Transverse colon (tissue), 4 donors: ENCODE results near the gene UBAC2. TPM values are rescaled to one million over a fixed set of nuclear protein-coding genes. Genes with fewer than 3 reads are reported as not detected.
"Not testable (repeated sequence)": the region's sequence is repeated elsewhere in the genome, so short reads cannot be mapped to it uniquely, and the experiment has no call there.

ENCODE experiments used
- DNase-seq: peaks from one replicate; pipeline ENCODE4 v3.0.0-alpha.2; 2019
- H3K27ac ChIP-seq, 4 donors: fragments of 200-600 bp; sonication (generic); 2 replicates each; pipeline ENCODE4 v1.5.1; 2016 to 2018; ENCODE audit warnings: inconsistent platforms in 4 of 4
- H3K27me3 ChIP-seq: fragments of 200-600 bp; sonication (generic); 2 replicates; pipeline ENCODE4 v1.5.1; 2017; ENCODE audit warnings: inconsistent platforms
- H3K36me3 ChIP-seq, 4 donors: fragments of 200-600 bp; sonication (generic); 2 replicates each; pipeline ENCODE4 v1.5.1; 2017 to 2019; ENCODE audit warnings: inconsistent platforms in 4 of 4
- H3K4me1 ChIP-seq, 4 donors: fragments of 200-600 bp; sonication (generic); 2 replicates each; pipeline ENCODE4 v1.5.1; 2017 to 2020; ENCODE audit warnings: inconsistent platforms in 4 of 4
- H3K4me3 ChIP-seq, 4 donors: fragments of 200-600 bp; sonication (generic); 1 replicate in 1 of 4; 2 replicates in 3 of 4; pipeline versions ENCODE4 v1.5.1 to v1.6.1; 2017 to 2019; ENCODE audit warnings: inconsistent platforms in 4 of 4
- H3K9me3 ChIP-seq, 2 donors: fragments of 200-600 bp; sonication (generic); 2 replicates each; pipeline ENCODE4 v1.5.1; 2017 to 2019; ENCODE audit warnings: inconsistent platforms in 2 of 2
- EP300 ChIP-seq: sonication (generic); formaldehyde crosslinking; IDR thresholded peaks from one replicate; pipeline ENCODE4 v1.6.1; 2017; ENCODE audit warnings: antibody characterized with exemption, low read depth
- POLR2A ChIP-seq: fragments of 450-650 bp; IDR thresholded peaks from one replicate; pipeline ENCODE4 v1.6.1; 2016; ENCODE audit warnings: antibody characterized with exemption, mild to moderate bottlenecking, moderate library complexity
- POLR2AphosphoS5 ChIP-seq, 3 donors: sonication (generic); formaldehyde crosslinking; IDR thresholded peaks; one replicate each; pipeline ENCODE4 v1.6.1; 2016; ENCODE audit warnings: antibody characterized with exemption in 3 of 3
- WGBS, 2 donors: methylation state at CpG; one replicate each; pipeline ENCODE4 v1.1.5; 2018; ENCODE audit warnings: low coverage in 1 of 2; 5-methylcytosine and 5-hydroxymethylcytosine counted together
- in situ Hi-C, 4 donors: fragments of 200-750 bp; cut with MboI; loops; one replicate each; pipeline versions ENCODE4 v1.15.0 to v1.15.1; 2017; ENCODE audit warnings: low sequenced_read_pairs in 3 of 4, low pct_ligation_motif_present in 1 of 4, low pct_unique_long_range_greater_than_20kb in 1 of 4
- intact Hi-C: fragments of 100-400 bp; cut with DNase I; formaldehyde crosslinking; loops from one replicate; pipeline ENCODE4 v1.15.1; 2023; ENCODE audit warnings: low total_unique reads
- total RNA-seq, 4 donors: library from RNA; depleted of rRNA; stranded (reverse); fragments of >200 nt; gene quantifications; one replicate each; pipeline ENCODE4 v1.1.0, GENCODE V29; 2016
- TF ChIP-seq, protein P1 (sequence below), 5 experiments: fragments of 200-600 bp in 3 of 5; fragments of 450-650 bp in 2 of 5; sonication (generic) in 3 of 5; IDR thresholded peaks; 1 replicate in 2 of 5; 2 replicates in 3 of 5; pipeline ENCODE4 v1.5.1; 2016 to 2017; ENCODE audit warnings: antibody characterized with exemption in 5 of 5, inconsistent platforms in 3 of 5, mild to moderate bottlenecking in 2 of 5, moderate library complexity in 1 of 5

UBAC2 gene
- total RNA-seq, 4 donors from 2014 or later = 34.4 to 77.3 (median 66.5) TPM

DNA sequence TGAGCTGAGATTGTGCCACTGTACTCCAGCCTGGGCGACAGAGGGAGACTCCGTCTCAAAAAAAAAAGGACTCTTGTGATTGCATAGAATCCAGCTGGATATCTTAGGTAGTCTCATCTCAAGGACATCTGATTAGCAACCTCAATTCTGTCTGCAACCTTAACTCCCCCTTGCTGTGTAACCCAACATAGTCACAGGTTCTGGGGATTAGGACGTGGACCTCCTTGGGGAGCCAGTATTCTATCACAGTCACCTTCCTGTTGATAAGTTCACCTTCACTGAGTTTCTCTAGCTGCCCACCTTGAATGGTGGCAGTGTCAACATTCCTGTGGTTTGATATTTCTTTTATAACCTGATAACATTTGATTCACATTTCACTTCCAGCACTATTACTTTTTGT is 30.3 kb downstream of the UBAC2 start:
- 83 to 92% methylated on average over 2 to 3 of the region's 3 CpGs for WGBS, 2 donors
- H3K4me3 ChIP-seq = no peak overlapping the region
- TF ChIP-seq EP300 (no peak), POLR2A (no peak), POLR2AphosphoS5 (IDR thresholded peaks at IDR 0.05) (no peak)
- TF ChIP-seq, protein P1, sequence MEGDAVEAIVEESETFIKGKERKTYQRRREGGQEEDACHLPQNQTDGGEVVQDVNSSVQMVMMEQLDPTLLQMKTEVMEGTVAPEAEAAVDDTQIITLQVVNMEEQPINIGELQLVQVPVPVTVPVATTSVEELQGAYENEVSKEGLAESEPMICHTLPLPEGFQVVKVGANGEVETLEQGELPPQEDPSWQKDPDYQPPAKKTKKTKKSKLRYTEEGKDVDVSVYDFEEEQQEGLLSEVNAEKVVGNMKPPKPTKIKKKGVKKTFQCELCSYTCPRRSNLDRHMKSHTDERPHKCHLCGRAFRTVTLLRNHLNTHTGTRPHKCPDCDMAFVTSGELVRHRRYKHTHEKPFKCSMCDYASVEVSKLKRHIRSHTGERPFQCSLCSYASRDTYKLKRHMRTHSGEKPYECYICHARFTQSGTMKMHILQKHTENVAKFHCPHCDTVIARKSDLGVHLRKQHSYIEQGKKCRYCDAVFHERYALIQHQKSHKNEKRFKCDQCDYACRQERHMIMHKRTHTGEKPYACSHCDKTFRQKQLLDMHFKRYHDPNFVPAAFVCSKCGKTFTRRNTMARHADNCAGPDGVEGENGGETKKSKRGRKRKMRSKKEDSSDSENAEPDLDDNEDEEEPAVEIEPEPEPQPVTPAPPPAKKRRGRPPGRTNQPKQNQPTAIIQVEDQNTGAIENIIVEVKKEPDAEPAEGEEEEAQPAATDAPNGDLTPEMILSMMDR (IDR thresholded peaks at IDR 0.05) = no peak
- peaks cover 4 to 39% (median 10%) of the 10 kb centered on the region in 4 donors for H3K4me1 ChIP-seq
- H3K36me3 ChIP-seq = no peaks in the 10 kb centered on the region
- in situ Hi-C loops = no loop called here
- intact Hi-C loops = no loop called here
- H3K9me3 ChIP-seq = no peaks in the 10 kb centered on the region
- no peak overlapping the region for H3K27ac ChIP-seq
- H3K27me3 ChIP-seq = no peaks in the 10 kb centered on the region
- DNase-seq = no peak

DNA sequence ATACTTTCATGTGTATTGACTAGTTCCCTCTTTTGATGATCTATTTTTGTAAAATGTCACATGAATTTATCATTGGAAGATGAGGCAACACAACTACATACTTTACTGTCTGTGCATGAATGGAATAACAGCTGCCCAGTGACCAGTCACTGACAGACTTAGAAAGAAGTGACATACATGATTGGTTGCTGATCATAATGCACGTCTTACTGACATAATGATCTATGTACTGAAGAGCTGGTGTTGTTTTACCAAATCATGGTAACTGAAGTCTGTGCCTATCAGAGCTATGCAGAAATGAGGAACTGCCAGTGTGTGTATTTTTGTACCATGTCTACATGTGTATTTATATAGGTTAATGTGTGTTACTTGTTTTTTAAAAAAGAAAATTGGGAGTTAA is 31.1 kb downstream of the UBAC2 start:
- Histone ChIP-seq H3K9me3 (no peaks in the 10 kb centered on the region), H3K4me3 (no peak overlapping the region), H3K27me3 (no peaks in the 10 kb centered on the region), H3K27ac (no peak overlapping the region), H3K36me3 (no peaks in the 10 kb centered on the region), H3K4me1 (peaks cover 4 to 32% (median 10%) of the 10 kb centered on the region in 4 donors)
- 38 to 75% methylated on average over 1 of the region's 1 CpG for WGBS, 2 donors
- in situ Hi-C loops = no loop called here
- TF ChIP-seq EP300 (no peak), POLR2AphosphoS5 (IDR thresholded peaks at IDR 0.05) (no peak), POLR2A (no peak)
- TF ChIP-seq, protein P1 (IDR thresholded peaks at IDR 0.05) = no peak
- intact Hi-C loops = no loop called here
- no peak for DNase-seq

DNA sequence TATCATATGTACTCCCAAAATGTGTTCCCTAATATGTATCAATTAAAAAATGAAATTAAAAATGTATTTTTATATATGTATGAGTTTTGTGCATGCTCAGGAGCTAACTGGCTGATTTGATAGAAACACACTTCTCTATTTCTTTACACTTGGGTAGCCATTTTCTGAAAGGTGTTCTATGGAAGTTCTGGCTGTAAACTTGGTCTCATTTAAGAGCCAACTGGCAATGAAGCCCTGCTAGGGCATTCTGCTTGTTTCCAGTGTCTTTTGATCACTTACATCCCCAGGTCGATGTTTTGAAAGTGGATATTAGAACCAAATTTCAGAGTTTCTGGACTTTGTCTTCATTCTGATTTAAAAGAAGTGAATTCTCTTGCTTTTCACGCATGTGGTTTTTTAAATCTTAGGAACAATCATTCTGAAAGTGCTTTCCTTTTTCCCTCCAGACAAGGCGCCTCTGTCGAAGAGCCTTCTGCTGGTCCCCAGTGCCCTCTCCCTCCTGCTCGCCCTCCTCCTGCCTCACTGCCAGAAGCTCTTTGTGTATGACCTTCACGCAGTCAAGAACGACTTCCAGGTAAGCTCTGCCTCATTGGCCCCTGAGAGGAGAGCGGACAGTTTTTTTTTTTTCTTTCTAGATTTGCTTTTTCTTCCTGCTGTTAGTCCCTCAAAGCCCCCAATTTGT is 37.5 kb downstream of the UBAC2 start:
- WGBS, 2 donors = 67 to 85% methylated on average over 4 to 8 of the region's 8 CpGs
- in situ Hi-C loops = no loop called here
- Histone ChIP-seq H3K4me3 (peak overlapping the region in 1 of 4 donors; percentile 11), H3K9me3 (no peaks in the 10 kb centered on the region), H3K36me3 (peaks cover 0 to 18% (median 6%) of the 10 kb centered on the region in 4 donors), H3K27ac (peak overlapping the region in 2 of 4 donors; percentile 5 to 50), H3K27me3 (no peaks in the 10 kb centered on the region), H3K4me1 (peaks cover 0 to 4% (median 0%) of the 10 kb centered on the region in 4 donors)
- TF ChIP-seq POLR2A (no peak), POLR2AphosphoS5 (IDR thresholded peaks at IDR 0.05) (no peak), EP300 (no peak)
- TF ChIP-seq, protein P1 (IDR thresholded peaks at IDR 0.05) = no peak
- no peak for DNase-seq
- intact Hi-C loops = no loop called here

DNA sequence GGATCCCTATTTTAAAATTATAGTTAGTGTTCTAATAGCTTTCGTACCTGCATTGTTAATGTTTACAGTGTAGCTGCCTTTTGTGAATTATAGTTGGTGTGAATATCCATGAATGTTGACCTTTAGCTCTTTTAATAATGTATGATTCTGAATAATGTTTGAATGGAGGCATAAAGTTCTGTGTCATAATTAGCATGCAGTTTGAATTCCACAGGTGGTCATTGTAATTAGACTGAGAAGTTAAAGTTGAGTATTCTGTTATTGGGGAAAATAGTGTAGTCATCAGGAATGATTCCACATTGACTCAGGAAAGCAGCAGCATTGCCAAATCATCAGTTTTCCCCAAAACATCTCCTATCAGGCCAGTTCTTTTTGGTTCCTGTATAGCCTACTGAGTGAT is 45.4 kb downstream of the UBAC2 start:
- Histone ChIP-seq H3K9me3 (no peaks in the 10 kb centered on the region), H3K4me1 (no peaks in the 10 kb centered on the region), H3K27ac (no peak overlapping the region), H3K27me3 (no peaks in the 10 kb centered on the region), H3K36me3 (peaks cover 0 to 16% (median 2%) of the 10 kb centered on the region in 4 donors), H3K4me3 (no peak overlapping the region)
- 78 to 97% methylated on average over 1 of the region's 1 CpG for WGBS, 2 donors
- intact Hi-C loops (no loop called here), in situ Hi-C loops (no loop called here)
- TF ChIP-seq, protein P1 (IDR thresholded peaks at IDR 0.05) = no peak
- TF ChIP-seq EP300 (no peak), POLR2AphosphoS5 (IDR thresholded peaks at IDR 0.05) (no peak), POLR2A (no peak)
- no peak for DNase-seq

DNA sequence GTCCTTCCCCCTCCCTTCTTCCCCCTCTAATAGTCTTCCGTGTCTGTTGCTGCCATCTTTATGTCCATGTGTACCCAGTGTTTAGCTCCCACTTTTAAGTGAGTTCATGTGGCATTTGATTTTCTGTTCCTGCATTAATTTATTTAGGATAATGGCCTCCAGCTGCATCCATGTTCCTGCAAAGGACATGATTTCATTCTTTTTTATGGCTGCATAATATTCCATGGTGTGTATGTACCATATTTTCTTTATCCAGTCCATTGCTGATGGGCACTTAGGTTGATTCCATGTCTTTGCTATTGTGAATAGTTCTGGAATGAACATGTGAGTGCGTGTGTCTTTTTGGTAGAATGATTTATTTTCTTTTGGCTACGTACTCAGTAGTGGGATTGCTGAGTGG is 48.5 kb downstream of the UBAC2 start:
- H3K27ac ChIP-seq, H3K4me1 ChIP-seq, in situ Hi-C loops, H3K27me3 ChIP-seq, DNase-seq, intact Hi-C loops, H3K4me3 ChIP-seq, H3K9me3 ChIP-seq: not testable (repeated sequence)
- 97 to 100% methylated on average over 1 to 3 of the region's 3 CpGs for WGBS, 2 donors
- H3K36me3 ChIP-seq = peaks cover 0 to 11% (median 2%) of the 10 kb centered on the region in 4 donors

DNA sequence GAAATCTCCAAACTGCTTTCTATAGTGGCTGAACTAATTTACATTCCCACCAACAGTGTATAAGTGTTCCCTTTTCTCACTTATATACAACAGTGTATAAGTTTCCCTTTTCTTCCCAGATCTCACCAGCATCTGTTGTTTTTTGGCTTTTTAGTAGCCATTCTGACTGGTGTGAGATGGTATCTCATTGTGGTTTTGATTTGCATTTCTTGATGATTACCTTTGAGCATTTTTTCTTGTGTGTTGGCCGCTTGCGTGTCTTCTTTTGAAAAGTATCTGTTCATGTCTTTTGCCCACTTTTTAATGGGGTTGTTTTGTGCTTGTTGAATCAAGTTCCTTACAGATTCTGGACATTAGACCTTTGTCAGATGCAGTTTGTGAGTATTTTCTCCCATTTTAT is 49.0 kb downstream of the UBAC2 start:
- in situ Hi-C loops, intact Hi-C loops: not testable (repeated sequence)
- WGBS, 2 donors = 85 to 92% methylated on average over 2 of the region's 2 CpGs

More for the DNA sequence above, 49.0 kb downstream of the UBAC2 start:
- not testable (repeated sequence) for H3K4me1 ChIP-seq, H3K36me3 ChIP-seq, H3K27me3 ChIP-seq, H3K27ac ChIP-seq, H3K9me3 ChIP-seq, DNase-seq, H3K4me3 ChIP-seq
